ENCODE measurements around the gene DEPDC7.

DNA sequence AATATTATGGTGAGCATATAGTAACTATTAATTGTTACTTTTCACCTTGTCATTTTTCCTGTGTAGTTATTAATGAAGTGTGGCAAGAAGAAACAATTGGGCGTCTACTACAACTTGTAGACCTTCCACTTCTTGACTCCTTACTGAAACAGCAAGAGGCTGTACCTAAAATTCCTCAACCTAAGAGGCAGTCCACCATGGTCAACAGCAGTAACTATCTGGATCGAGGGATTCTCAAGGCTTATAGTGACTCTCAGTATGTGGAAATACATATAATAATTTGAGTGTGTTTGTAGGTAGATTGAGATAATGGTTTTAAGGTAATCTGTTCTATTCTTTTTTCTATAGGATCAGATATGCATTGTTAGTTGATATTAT is 12.8 kb downstream of the DEPDC7 start:
- TF ChIP-seq, protein P1, sequence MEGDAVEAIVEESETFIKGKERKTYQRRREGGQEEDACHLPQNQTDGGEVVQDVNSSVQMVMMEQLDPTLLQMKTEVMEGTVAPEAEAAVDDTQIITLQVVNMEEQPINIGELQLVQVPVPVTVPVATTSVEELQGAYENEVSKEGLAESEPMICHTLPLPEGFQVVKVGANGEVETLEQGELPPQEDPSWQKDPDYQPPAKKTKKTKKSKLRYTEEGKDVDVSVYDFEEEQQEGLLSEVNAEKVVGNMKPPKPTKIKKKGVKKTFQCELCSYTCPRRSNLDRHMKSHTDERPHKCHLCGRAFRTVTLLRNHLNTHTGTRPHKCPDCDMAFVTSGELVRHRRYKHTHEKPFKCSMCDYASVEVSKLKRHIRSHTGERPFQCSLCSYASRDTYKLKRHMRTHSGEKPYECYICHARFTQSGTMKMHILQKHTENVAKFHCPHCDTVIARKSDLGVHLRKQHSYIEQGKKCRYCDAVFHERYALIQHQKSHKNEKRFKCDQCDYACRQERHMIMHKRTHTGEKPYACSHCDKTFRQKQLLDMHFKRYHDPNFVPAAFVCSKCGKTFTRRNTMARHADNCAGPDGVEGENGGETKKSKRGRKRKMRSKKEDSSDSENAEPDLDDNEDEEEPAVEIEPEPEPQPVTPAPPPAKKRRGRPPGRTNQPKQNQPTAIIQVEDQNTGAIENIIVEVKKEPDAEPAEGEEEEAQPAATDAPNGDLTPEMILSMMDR (IDR thresholded peaks at IDR 0.05): no peak
- TF ChIP-seq POLR2A (IDR thresholded peaks at IDR 0.05; ENCODE audit: low read length): no peak
- TF ChIP-seq JUNB (IDR thresholded peaks at IDR 0.05): no peak
- no peak for TF ChIP-seq CEBPB (IDR thresholded peaks at IDR 0.05)
- TF ChIP-seq MYC (IDR thresholded peaks at IDR 0.05; ENCODE audit: borderline replicate concordance, low read length): no peak
- no peak for TF ChIP-seq EHF (CRISPR knock-in tag; IDR thresholded peaks at IDR 0.05)
- TF ChIP-seq, protein P2, sequence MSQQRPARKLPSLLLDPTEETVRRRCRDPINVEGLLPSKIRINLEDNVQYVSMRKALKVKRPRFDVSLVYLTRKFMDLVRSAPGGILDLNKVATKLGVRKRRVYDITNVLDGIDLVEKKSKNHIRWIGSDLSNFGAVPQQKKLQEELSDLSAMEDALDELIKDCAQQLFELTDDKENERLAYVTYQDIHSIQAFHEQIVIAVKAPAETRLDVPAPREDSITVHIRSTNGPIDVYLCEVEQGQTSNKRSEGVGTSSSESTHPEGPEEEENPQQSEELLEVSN (IDR thresholded peaks at IDR 0.05; ENCODE audit: borderline replicate concordance, low read depth): no peak
- TF ChIP-seq RAD21 (conservative IDR thresholded peaks at IDR 0.05 in 1 of 2, IDR thresholded peaks at IDR 0.05 in 1 of 2): no peak
